HG03066 (cell line): Measurements from ENCODE around the gene PAFAH1B1.

ENCODE experiments used
- ATAC-seq: cut with Tn5 transposase; IDR thresholded peaks from one replicate; pipeline ENCODE4 v1.9.1; 2021; ENCODE audit warnings: low read depth; ENCODE audit not compliant: unreplicated experiment

The PAFAH1B1 gene

DNA sequence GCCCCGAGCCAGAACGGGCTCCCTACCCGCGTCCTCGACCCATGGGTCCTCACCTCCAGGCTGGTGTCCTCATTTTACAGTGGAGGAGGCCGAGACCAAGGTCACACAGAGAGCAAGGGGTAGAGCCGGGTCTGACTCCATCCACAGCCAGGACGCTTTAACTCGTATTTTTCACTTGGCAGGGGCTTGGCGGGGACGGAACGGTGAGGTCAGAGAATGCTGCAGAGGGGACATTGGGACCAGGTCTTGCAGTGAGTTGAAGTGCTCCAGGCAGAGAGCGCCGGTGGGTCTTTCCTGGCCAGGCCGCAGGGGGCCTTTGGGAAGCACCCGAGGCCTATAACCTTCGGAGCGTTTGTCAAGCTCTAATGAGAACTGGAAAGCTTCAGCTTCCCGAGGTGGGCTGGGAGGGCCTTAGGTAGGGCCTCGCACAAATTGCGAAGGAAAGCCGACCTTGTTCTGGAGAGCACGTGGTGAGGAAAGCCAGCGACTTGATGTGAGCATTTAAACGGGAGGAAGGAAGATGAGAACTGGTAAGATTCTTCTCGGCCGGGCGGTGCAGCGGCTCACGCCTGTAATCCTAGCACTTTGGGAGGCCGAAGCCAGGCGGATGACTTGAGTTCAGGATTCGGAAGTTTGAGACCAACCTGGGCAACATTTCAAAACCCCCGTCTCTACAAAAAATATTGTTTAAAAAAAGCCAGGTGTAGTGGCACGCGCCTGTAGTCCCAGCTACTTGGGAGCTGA is 119.0 kb downstream of the PAFAH1B1 start:
- peak; percentile 3 for ATAC-seq

DNA sequence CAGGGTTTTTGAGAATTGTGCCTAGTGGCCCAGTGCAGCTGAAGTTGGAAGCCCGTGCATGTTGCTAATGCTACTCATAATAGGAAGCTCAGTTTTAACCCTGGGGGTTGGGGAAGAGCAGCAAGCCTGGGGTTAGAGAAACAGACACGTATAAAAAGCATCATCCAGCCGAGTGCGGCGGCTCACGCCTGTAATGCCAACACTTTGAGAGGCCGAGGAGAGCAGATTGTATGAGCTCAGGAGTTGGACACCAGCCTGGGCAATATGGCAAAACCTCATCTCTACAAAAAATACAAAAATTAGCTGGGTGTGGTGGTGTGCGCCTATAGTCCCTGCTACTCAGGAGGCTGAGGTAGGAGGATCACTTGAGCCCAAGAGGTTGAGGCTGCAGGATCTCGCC is 120.4 kb downstream of the PAFAH1B1 start:
- ATAC-seq = no peak

DNA sequence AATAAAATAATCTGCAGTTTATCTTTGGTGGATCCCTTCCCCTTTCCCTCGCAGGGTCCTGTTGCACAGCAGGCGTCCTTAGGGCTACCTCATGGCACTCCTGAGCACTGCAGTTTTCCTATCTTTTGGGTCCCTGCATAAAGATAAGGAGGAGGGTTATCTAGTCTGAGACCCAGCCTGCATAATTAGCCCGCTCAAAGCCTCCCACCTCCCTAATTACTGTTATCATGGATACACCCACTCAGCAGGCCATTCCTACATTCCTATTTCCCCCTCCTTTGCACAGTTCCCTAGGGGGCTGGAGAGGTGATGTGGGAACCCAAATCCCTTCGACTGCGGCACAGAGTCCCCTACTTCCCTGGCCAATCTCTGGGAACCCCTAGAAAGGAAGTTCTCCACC is 123.2 kb downstream of the PAFAH1B1 start:
- ATAC-seq = no peak

DNA sequence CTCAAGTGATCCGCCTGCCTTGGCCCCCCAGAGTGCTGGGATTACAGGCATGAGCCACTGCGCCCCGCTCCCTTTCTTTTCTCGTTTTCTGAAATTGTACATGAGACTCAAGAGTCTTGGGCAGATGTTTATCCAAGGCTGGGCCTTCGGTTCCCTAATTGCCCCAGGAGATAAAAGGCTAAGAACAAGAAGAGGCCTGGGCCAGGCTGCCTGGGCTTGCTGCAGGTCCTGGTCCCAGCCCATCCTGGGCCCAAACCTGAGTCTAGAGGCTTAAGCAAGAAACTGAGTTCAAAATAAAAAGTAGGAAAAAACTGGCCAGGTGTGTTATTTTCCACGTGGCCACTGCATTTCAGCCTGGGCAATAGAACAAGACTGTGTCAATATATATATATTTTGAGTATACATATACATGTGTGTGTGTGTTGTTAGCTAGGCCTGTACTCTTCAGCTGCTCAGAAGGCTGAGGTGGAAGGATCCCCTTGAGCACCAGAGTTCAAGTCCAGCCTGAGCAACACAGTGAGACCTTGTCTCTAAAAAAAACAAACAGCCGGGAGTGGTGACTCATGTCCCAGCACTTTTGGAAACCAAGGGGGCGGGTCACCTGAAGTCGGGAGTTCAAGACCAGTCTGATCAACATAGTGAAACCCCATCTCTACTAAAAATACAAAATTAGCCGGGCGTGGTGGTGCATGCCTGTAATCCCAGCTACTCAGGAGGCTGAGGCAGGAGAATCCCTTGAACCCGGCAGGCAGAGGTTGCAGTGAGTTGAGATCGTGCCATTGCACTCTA is 124.9 kb downstream of the PAFAH1B1 start:
- ATAC-seq = no peak

DNA sequence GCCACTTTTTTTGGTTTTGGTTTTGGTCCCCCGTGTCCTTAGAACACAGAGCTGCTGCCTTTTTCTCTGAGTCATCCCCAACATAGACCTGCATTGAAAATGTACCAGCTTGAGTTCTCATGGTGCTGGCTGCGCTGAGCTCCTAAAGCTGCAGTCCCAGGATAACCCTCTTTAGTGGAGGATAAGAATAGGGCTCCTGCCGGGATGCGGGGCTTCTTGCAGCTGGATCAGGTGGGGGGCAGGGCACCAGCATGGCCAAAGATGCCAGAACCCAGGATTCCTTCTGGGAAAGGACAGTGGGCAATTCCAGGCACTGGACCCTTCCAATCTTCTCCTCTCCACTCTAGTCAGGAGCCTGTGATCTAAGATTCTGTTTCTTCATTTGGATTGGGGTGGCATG is 126.4 kb downstream of the PAFAH1B1 start:
- no peak for ATAC-seq

DNA sequence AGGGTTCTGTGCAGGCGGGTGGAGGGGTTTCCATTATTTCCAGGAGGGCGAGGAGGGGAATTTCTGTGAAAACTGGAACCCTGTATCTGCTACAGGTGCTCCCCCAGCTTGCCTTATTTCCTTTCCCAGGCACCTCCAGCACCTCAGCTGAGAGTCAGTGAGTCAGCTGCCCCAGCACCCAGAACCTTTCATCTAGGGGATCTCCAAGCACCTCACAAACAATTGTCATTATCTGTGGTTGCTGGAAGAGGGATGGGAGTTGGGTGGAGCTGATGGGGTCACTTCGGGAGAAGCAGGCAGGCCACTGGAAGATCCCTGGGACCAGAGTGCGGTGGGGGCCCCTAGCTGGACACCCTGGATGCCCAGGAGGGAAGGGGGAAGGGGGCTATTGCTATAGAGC is 128.1 kb downstream of the PAFAH1B1 start:
- no peak for ATAC-seq

DNA sequence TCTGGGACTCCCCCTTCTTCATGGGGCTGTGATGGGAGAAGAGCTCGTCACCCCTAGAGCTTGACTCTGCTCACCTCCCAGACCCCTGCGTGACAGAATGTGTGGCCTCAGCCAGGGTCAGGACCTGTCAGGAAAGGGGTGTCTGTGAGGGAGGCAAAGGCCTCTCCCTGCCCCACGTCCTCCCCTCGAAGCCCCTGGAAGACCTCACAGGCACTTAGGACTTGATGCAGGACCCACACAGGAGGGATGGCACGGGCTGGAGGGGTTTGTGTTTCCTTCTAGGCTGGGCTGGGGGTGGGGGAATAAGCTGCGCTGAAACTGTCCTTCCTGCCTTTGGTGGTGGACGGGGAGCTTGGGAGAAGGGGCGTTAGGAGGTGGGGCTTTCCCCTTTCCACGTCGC is 129.2 kb downstream of the PAFAH1B1 start:
- no peak for ATAC-seq

DNA sequence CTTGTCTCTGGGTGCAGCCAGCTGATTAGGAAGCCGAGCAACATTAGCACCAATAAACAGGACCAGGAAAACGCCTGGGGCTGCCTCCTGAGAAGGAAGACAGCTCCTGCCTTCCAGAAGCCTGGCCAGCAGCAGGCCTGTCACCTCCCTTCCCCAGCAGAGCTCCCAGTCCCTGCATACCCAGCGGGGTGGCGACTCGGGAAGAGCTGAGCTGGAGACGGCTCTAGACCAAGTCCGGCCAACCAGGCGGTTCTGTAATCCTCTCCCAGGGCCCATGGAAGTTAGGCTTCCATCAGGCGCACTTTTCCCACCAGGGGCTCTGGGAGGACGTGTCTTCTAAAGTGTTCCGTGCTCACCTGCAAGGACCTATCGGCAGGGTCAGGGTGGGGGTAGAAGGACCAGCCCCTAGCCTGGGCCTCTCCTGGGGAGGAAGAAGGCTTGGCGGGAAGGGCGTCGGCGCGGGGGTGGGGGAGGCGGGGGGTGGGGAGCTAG is 130.1 kb downstream of the PAFAH1B1 start:
- ATAC-seq = no peak

DNA sequence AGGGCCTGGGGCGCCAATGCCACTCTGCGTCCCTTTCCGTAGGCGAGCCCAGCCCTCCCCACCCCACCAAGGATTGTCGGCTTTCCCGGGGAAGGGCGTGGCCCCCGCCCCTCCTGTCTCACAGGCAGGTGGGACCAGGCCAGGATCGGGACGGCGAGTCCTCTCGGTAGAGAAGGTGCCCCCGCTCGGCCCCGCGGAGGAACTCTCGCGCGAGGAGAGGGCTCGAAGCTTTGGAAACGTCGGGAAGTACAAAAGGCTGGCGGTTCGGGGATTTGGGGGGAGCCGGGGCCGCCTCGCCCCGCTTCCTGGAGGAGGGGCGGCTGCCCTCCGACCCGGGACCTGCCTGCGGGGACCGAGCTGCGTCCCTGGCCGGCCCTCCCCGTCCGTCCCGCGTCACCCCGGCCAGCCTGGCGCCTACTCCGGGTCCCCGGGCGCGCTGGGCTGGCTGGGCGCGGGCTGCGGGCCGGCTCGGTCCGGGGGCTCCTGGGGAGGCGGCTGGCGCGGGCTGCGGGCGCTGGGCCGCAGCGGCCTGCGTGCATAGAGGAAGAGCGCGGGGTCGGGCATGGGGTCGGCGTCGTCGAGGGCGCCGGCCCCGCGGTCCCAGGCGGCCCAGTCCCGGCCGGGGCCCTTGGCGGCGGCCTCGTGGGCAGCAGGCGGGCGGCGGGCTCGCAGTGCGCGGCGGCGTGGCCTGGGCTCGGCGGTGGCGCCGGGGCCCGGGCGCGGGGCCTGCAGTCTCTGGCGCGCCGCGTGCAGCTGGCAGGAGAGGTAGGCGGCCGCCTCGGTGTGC is 130.7 kb downstream of the PAFAH1B1 start:
- ATAC-seq = no peak

DNA sequence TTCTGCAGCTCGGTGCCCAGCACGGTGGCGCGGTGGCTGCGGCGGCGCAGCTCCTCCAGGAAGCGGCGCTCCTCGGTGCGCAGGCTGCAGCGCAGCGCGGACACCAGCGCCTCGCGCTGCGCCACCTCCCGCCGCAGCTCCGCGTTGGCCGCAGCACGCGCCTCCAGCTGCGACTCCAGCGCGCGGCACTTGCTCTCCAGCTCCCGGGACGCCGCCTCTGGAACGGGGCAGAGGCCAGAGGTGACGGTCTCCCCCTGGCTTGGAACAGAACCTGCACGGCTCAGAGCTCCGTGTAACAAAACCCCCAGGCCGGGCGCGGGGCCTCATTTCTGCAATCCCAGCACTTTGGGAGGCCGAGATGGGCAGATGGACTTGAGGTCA is 131.3 kb downstream of the PAFAH1B1 start:
- ATAC-seq = no peak

DNA sequence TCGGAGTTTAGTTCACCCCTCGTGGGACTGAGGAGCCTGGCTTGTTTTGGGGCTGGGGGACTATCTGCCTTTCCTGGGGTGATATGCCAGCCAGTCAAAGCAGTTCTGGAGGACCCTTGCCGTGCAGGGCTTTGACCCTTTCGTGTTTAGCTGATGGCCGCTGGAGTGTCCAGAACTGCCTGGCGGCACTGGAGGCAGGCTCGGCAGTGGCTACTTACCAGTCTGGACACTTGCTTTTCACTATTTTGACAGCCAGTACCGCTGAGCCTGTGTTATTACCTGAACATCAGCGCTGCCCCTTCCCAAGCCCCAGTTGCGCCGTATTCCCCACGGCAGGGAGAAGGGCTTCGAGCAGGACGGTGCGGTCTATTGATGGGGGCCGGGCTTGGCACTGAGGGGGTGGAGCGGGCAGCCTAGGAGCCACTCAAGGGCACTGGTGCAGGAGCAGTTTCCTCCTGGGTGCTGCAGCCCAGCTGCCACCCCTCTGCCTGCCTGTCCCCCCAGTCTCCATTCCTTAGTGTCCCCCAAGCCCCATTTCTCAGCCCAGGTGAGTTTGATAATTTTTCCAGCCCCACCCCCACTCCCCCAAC is 137.4 kb downstream of the PAFAH1B1 start:
- no peak for ATAC-seq

DNA sequence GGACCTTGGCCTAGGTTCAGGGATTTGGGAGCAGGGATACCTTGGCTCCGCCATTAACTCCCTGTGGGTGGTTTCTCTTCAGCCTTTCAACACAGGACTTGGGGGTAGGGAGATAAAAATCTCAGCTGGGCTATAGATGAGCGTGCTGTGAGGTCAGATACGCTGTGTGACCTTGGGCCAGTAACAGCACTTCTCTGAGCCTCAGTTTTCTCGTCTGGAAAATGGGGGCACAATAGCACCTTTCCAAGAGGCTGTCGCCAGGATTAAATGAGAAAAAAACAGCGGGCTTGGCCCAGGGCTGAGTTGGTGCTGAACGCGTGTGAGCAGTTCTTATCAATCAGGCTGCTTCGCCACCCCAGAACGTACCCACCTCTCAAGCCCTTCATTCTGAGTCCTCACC is 138.4 kb downstream of the PAFAH1B1 start:
- ATAC-seq = no peak

DNA sequence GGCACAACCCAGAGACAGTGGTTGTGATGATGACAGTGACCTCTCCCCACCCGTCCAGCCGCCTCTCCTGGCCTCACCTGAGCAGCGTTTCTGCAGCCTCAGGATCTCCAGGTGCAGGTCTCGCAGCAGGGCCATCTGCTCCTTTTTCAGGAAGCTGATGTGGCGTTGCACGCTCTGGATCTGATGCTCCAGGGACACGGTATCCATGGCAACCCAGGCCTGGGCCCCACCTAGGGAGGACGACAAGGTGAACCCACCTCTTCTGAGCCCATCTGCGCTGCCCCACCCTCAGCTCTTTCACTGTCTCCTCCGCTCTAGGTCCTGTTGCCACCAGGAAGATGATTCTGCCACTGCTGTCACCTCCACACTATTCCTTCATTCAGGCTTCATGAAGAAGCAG is 141.5 kb downstream of the PAFAH1B1 start:
- no peak for ATAC-seq
